CD4-positive, alpha-beta T cell treated with Interleukin-15 for 4 hours (primary cell): ENCODE results near the gene FILIP1.

Experiments used
- DNase-seq: peaks from one replicate; pipeline ENCODE4 v3.0.0-alpha.2; 2020; ENCODE audit warnings: low spot score

The FILIP1 gene

DNA sequence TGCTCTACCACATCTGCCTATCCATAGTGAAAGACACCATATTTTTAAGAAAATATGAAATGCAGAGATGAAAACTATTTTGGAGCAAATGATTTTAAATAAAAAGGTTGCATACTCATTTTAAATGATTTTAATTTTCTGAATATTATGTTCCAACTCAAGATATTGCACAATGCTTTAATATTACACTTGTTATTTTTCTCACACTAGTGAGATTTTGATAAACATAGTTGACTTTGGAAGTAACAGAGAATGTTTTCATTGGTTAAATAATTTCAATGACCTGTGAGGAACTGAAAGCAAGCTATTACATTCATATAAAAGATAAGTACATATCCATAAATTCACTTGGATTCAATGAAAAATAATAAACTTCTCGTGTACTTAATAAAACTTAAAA lies 201.9 kb downstream of the FILIP1 start:
- no peak for DNase-seq

DNA sequence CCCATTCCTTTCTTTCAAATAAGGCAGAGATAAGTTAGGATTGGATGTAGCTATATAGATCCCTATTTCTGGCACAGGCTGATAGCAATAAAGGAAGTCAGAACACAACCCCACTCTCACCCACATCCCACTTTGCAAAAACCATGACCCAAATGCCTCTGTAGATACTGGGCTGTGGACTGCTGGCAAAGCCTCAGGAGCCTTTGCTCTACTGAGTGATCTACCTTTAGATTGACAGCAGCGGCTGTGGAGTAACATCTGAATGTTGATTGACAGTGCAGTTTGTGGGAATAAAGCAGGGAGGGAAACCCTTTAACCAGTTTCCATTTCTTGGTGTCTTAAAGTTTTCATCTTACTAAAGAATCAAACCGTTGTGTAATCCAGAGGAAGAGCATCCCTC lies 202.3 kb downstream of the FILIP1 start:
- DNase-seq: no peak

DNA sequence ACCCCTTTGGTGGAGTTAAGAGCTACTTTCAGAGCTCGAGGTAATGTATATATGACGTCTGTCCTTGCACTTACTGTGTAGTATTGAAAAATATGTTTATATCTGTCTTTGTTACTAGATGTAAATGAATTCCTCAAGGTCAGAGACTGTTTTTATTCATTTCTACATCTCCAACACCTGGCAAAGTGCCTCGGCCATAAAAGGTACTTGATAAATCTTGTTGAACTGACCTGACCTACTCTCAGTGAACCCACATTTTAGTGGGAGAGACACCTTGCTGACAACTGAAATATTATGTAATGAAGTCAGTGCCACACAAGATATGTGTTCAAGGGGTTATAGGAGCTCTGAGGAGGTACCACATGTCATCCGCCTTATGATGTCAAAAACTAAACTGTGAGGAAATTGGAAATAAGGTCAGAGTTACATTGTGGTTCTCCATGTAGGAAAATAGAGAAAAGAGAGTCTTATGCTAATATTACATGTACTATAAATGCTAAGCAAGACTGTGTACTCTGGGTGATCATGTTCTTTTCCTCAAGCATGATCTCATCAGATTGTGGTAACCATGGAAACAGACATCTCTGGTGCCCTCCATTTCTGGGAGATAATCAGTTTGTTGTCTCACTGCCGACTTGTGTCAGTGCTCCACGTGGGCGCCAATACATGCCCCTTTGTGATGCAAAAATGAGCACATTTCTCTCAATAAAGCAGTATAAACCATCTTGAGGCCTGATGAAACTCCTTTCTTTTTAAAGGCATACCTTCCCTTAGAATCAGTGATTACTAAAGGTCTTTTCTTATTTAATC lies 203.3 kb downstream of the FILIP1 start:
- no peak for DNase-seq

DNA sequence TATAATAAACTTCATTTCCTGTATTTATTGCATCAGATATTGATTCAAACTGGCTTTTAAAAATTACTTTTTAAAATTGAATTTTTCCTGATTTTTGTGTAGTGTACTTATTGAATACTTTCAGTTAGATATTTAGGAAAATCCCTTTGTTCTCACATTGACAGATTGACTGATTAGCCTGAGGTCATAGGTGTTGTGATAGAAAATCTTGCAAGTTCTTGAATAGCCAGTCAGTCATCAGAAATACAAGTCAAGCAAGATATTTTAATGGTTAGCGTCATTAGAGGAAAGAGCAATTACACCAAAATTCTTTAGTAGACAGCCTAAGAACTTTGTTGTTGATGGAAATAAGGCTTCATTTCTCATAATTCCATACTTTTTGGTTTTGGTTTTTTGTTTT lies 205.6 kb downstream of the FILIP1 start:
- DNase-seq: no peak

DNA sequence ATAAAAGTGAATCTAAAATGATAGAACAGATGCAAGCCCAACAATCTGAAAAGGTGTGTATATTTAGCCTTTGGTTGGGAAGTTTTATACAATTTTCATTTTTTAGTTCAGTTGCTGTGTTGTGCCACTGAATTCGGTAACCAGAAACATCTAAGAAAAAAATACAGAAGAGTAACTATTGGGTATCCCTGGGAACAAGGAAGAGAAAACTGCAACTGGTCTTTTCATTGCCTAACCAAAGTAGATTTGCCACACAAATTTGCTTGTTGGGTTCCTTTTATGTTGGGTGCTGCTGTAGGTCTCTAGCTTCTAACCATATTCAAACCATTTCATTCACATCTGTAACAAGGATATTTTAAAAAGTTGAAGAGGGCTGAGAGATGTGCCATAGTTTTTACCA lies 206.2 kb downstream of the FILIP1 start:
- no peak for DNase-seq

DNA sequence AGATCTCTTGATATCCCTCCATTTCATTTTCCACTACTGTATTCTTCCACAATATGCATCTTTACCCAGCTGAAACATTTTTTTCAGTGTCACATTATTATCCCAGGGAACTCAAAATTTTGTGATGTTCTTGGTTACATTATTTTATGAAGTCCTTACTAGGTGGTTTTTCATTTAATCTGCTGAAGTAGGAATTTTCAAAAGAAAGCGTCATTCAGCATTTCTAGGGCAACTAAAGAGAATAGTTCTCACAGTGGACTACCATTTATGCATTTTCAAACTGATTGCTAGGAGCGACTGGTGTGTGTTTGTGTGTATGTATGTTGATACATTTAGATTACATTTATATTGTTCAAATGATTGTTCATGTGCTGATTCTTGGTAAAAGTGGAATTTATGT lies 206.6 kb downstream of the FILIP1 start:
- no peak for DNase-seq

DNA sequence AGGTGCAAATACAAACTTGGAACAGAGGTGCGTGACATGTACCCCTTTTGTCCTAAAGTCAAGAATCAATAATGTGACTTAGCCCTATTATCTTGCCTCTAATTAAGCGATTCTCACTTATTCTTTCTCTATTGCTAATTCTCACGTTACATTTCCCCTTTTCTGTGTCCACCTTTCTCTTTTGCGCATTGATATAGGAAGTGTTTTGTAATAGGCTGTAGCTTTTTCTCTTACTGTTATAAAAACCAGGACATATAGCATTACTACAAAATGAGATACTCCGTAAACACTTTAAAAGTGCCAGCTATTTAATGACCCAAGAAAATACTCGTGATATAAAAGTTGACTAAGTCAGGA lies 208.3 kb downstream of the FILIP1 start:
- DNase-seq: no peak

DNA sequence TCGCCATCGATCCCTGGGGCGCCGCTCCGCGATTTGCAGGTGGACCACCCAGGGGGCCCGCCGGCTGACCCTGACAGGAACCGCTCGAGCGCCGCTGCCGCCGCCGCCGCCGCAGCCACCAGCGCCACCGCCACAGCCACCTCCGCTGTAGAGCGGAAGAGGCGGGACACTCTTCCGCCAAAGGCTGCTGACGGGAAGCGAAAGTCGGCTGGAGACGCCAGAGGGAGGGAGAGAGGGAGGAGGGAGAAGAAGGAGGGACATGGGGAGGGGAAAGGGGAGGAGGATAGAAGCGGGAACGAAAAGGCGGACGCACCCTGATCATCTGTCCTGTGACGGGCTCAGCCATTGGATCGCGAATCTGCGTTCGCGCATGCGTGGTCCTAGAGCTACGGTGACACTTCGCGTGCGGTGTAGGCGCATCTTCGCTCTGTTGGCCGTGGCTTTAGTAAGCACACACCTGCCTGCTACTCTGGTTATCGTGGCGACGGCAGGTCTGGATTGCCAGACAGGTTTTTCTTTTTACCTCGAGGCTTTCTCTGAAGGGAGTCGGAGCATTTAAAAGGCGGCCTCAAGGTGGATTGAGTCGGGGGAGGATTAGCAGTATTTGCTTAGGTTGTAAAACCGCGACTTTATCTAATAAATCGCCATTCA lies 208.8 kb downstream of the FILIP1 start, which contains the start of gene TMEM30A:
Gene TMEM30A, minus strand, starts transcription at position 161 of the 651 bp plus-strand sequence. Its CDS starts 154 bp downstream, at position 7.
- DNase-seq: peak; percentile 98

DNA sequence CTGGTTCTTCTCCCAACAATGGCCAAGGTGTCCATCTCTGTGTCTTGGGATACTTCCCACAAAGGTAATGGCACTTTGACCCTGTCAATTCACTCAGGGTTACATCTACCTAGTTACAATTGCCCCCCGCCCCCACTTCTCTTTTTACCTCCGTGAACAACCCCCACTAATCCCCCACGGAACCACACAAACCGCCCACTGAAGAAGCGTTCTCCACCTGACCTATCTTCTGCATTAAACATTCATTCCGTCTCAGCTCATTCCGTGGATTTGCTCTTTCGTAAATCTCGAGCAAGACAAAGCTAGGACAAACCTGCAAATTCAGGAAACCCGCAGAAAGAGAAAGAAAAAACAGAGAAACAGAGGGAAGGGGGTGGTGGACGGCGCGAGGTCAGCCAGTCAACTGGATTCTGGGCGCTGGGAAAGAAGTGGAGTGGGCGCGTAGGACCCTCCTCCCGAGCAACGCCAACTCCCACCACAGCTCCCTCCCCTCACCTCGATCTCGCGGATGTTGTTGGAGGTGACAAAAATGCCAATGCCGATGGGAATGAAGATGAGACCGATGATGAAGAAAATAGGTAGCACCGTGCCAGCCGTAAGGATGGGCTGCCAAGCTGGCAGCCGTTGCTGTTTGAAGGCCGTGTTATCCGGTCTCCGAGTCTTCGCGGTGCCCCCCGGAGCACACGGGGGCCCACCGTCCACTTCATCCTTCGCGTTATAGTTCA lies 209.5 kb downstream of the FILIP1 start:
- no peak for DNase-seq

DNA sequence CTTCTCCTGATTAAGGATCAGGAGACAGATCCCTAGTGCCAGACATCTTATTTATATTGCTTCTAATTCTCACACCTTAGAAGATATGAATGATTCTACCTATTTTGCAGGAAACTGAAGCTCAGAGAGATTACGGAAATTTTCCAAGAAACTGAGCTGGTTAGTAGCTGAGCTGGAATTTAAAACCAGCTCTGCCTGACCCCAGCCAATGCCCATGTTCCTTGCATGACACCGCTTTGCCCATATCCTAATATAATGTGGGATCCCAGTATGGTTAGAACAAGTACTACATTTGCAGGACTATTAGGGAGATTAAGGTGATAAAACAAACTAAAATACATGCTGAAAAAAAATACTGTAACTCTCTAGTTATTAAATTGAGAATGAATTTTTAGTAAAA lies 210.9 kb downstream of the FILIP1 start:
- DNase-seq: no peak

DNA sequence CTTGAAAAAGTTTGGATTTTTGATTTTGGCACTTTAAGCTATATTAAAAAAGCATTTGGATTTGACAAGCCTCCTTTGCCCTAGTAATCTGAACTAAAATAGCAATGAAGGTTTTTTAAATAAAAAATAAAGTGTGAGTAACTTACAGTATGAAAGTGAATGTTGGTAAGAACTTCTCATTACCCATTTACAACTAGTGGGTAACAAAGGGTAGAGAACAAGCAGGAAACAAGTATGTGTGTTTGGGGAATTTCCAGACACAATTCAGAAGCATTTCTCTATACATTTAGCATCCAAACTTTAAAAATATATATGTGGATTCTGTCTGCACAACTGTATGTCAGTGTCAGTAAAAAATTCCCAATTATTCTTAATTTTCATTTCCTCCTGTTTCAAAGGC lies 211.9 kb downstream of the FILIP1 start:
- no peak for DNase-seq

DNA sequence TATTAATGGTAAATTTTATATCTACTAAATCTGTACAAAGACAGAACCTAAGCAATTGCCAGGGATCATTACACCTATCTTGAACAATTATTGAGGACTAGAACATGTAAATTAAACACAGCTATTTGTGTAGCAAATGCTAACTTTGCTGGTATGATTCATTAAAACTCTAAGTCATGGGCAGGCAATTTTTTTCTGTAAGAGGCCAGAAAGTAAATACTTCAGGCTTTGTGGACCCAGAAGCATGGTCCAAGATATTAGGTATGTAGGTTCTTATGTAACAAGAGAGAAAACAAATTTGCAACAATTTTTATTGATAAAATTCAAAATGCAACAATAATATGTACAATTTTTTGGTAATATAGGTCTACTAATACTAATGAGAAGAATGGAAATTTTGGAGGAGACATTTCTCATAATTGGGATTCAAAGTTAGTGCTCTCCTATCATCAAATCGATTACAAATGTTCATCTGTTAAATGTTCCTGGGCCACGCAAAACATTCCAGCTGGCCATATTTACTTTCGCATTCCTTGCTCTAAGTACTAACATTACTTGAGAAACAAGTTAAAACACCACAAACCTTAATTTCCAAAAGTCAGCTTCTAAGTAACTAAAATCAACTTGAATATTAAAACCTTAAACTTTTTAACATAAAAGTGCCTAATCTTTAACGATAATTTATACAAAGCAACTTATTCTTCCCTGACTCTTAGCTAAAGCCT lies 213.3 kb downstream of the FILIP1 start:
- DNase-seq: no peak

DNA sequence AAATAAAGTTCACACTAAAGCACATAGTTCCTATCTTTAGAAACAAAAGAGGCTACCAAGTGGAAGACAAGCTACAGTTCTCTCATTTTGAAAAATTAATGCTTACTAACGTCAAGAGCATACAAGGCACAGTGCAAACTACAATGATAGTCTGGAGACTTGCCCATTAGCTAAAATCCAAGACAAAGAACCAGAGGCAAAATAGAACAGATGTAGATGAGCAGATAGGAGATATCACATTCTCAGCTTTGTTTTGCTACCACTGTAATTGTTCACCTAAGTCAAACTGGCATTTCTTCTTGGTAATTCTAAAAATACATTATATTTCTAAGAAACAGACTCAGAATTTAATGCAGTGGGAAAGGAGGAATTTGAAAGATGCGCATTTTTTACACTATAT lies 214.2 kb downstream of the FILIP1 start:
- DNase-seq: no peak

DNA sequence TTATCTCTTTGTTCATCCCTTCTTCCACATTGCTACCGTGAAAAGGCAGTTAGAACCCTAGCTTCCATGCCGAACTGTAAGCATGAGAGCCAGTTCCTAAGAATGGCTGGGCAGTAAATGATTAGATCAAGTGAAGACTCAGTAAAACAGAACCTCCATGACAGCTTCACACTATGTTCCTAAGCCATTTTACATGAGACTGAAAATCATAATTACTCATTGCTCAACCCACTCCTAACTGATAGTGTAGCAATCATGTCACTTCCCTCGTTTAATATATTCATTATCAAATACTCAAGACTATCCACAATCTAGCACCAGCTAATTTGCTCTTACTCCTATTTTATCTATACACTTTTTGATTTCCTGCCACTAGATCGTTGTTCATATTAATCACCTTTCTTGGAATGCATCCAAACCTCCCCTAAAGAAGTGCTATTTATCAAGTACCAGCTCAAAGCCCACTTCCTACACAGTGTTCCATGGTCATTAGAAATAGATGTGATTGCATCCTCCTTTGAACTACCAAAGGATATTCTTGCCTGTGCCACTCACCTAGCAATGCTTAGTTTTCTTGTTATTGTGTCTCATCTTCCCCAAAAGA lies 215.0 kb downstream of the FILIP1 start:
- DNase-seq: no peak

DNA sequence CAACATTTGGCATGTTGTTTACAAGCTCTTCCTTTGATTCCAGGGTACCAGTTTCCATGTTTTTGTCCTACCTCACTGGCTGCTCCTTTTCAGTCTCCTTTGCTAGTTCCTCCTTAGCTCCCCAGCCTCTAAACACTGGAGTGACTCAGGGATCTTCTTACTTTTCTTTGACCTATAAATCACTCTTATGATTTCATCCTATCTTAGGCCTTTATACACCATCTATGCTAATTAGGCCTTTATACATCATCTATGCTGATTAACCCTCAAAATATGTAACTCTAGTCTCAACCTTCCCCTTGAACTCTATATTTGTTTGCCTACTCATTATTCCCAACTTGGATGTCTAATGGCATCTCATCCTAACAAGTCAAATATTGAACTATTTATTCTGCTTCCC lies 218.5 kb downstream of the FILIP1 start:
- DNase-seq: no peak

DNA sequence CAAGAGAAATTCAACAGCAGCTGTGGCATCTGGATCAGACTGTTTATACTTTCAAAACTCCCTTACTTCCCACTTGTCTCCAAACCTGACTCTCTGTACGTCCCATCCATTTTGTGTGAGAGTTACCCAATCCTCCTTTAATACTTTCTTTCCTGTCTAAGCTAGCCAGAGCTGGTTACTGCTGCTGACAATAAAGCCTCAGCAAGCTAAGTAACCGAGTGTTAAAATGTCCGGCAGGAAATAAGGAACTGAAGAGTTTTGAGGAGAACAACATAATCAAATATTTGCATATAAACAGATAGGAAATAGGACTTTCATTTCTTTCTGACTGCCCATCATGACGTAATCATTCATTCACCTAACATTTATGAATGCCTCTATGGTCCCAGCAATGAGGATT lies 220.6 kb downstream of the FILIP1 start:
- no peak for DNase-seq

DNA sequence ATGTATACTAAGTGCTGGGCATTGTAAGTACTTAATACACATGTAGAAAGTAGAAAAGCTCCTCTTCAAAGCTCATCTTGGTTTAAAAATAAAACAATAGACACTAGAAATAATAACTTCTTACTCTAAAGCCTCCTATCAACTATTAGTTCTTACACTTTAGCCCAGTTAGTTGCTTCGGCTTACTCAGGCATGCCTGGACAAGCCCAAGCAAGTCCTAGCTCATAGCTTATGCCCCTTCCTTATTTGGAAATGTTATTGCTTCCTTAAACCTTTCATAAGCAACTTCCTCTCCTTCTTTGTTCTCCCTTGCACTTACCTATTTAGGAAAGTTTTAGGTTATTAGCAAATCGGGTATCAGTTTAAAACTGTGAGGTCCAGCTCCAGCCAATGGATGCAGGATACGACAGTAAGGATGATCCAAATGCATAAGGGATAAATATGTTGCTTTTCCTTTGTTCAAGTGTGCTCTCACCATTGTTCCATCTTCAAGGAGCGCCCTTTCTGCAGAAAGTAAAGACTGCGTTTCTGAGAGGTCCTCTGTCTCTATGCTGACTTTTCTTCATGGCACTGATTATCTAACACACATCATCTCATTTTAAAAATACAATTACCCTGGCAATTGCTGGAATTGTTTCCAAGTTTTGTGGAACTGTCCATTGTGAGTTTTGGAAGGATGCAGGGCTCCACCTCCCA lies 221.3 kb downstream of the FILIP1 start:
- DNase-seq: no peak

DNA sequence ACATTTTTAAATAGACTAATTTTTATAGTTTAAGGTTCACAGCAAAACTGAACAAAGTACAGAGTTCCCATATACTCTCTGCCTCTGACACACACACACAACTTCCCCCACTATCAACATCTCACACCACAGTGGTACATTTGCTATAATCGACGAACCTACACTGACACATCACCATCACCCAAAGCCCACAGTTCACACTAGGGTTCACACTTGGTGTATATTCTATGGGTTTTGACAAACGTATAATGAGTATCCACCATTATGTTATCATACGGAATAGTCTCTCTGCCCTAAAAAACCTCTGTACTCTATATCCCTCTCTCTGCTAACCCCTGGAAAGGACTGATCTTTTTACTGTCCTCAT lies 224.6 kb downstream of the FILIP1 start:
- DNase-seq: no peak

DNA sequence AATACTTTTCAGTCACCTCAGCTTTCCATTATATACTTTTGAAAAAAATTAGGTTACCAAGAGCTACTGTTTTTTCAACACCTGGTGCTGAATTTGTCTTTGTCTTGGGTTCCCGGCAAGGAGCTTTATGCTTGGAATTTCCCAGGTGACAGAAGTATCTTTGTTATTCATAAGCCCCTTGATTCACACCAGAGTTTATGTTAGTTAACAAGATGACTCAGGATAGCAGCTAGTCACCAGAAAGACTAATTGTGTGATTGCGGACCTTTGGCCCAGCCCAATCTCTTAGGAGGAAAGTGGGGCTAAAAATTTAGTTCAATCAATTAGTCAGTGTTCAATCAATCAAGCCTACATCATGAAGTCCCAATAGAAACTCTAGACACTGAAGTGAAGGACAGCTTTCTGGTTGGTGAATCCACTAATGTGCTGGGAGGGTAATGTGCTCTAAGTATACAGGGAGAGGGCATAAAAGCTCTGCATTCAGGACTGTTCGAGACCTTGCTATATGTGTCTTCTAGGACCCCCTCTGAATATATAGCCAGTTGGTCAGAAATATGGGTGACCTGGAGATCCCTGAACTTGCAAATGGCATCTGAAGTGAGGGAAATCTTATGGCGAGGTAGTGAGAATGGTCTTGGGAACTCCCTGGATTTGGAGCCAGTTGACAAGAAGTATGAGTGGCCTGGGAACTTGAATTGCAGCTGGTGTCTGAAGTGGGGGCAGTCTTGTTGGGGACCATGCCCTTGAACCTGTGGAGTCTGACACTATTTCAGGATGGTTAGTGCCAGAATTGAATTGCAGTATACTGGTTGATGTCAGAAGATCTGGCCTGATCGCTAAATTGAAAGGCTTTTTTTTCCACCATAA lies 225.2 kb downstream of the FILIP1 start:
- DNase-seq: no peak

DNA sequence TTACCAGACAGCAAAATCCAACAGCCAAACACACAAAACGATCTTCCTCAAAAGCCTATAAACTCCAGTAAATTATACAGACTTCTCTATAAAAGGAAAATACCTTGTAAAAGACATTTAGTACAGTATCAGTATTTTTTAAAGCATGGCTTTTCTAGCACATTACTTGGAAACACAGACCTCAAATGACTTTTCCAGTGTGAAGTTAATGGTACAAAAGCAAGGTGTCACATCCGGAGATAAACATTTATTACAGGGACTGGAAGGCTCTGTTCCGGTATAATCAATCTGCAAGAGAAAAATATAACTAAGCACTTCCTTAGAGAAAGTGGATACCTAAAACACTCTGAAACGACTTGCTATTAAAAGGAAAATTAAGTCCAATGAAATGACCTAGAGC lies 226.1 kb downstream of the FILIP1 start:
- no peak for DNase-seq
